ENCODE results near the gene FANK1.
"Not testable (repeated sequence)": the region's sequence is repeated elsewhere in the genome, so short reads cannot be mapped to it uniquely, and the experiment has no call there.

FANK1 gene

GRCh38 chr10:125909491-125909890 is 13.1 kb downstream of the FANK1 start:
- not testable (repeated sequence) for DNase-seq; H3K4me1 ChIP-seq (ENCODE audit: control insufficient read depth, insufficient read depth, low read length, poor library complexity, severe bottlenecking); H3K9me3 ChIP-seq (ENCODE audit: control insufficient read depth, low read length); H3K27me3 ChIP-seq (replicated peaks; ENCODE audit: control insufficient read depth, insufficient read depth, low read length, poor library complexity, severe bottlenecking); H3K4me3 ChIP-seq (ENCODE audit: insufficient read depth, low read depth, low read length, poor library complexity, severe bottlenecking); H3K36me3 ChIP-seq (ENCODE audit: control insufficient read depth, insufficient read depth, low read length); H3K27ac ChIP-seq (ENCODE audit: insufficient read depth, low read length, poor library complexity, severe bottlenecking)

DNA sequence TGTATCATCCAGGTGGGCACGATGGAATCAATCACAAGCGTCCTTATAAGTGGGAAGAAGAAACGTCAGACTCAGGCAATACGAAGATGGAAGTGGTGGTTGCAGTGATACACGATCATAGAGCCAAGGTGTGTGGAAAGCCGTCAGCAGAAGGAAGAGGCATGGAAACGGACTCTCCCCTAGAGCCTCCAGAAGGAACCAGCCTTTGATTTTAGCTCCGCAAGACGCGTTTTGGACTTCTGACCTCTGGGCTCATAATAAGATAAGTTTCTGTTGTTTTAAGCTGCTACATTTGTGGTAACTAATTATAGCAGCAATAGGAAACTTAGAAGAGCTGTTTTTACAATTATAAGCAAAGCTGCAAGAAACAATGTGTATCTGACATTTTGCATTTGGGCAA is 14.8 kb downstream of the FANK1 start:
- no peaks in the 10 kb centered on the region for H3K27me3 ChIP-seq (replicated peaks; ENCODE audit: control insufficient read depth, insufficient read depth, low read length, poor library complexity, severe bottlenecking)
- no peak for DNase-seq
- H3K36me3 ChIP-seq (ENCODE audit: control insufficient read depth, insufficient read depth, low read length), result no peaks in the 10 kb centered on the region
- H3K4me1 ChIP-seq (ENCODE audit: control insufficient read depth, insufficient read depth, low read length, poor library complexity, severe bottlenecking), result no peaks in the 10 kb centered on the region
- H3K4me3 ChIP-seq (ENCODE audit: insufficient read depth, low read depth, low read length, poor library complexity, severe bottlenecking), result no peak overlapping the region
- no peaks in the 10 kb centered on the region for H3K9me3 ChIP-seq (ENCODE audit: control insufficient read depth, low read length)
- no peak overlapping the region for H3K27ac ChIP-seq (ENCODE audit: insufficient read depth, low read length, poor library complexity, severe bottlenecking)

DNA sequence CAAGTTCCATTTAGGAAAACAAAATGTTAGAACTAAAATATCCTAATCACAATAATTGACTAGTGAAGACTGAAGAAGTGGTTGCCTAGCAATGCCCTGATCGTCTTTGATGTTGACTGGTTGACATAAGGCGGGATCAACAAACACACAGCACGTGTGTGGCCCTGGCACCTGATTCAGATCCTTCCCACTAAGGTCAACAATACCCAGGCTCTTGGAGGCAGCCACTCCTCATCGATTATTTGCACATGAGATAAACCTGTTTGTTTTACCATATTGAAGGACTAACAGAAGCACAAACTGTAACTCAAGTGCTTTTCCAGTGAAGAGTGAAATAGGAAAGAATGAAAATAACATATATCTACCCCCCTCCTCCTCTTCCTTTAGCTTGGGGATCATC is 15.6 kb downstream of the FANK1 start:
- Histone ChIP-seq H3K9me3 (ENCODE audit: control insufficient read depth, low read length) (no peaks in the 10 kb centered on the region), H3K27me3 (replicated peaks; ENCODE audit: control insufficient read depth, insufficient read depth, low read length, poor library complexity, severe bottlenecking) (no peaks in the 10 kb centered on the region), H3K4me3 (ENCODE audit: insufficient read depth, low read depth, low read length, poor library complexity, severe bottlenecking) (no peak overlapping the region), H3K36me3 (ENCODE audit: control insufficient read depth, insufficient read depth, low read length) (no peaks in the 10 kb centered on the region), H3K4me1 (ENCODE audit: control insufficient read depth, insufficient read depth, low read length, poor library complexity, severe bottlenecking) (no peaks in the 10 kb centered on the region), H3K27ac (ENCODE audit: insufficient read depth, low read length, poor library complexity, severe bottlenecking) (no peak overlapping the region)
- no peak for DNase-seq

DNA sequence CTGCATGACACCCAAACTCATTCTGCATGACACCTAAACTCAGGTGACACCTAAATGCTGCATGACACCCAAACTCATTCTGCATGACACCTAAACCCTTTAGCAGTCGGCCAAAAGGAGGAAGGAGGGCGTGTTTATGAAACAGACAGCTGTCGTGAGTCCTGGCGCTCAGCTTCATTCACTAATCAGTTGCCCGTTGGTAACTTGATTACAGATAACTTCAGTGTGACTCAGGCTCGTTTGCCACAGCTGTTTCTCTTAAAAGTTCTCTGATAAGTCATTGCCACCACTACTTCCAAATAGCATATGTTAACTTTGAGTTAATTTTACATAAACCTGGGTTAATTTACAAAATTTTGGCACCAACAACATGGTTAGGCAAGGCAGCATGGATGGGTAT is 16.9 kb downstream of the FANK1 start:
- H3K4me3 ChIP-seq (ENCODE audit: insufficient read depth, low read depth, low read length, poor library complexity, severe bottlenecking); H3K27ac ChIP-seq (ENCODE audit: insufficient read depth, low read length, poor library complexity, severe bottlenecking); H3K4me1 ChIP-seq (ENCODE audit: control insufficient read depth, insufficient read depth, low read length, poor library complexity, severe bottlenecking); H3K36me3 ChIP-seq (ENCODE audit: control insufficient read depth, insufficient read depth, low read length); H3K27me3 ChIP-seq (replicated peaks; ENCODE audit: control insufficient read depth, insufficient read depth, low read length, poor library complexity, severe bottlenecking); H3K9me3 ChIP-seq (ENCODE audit: control insufficient read depth, low read length); DNase-seq: not testable (repeated sequence)

DNA sequence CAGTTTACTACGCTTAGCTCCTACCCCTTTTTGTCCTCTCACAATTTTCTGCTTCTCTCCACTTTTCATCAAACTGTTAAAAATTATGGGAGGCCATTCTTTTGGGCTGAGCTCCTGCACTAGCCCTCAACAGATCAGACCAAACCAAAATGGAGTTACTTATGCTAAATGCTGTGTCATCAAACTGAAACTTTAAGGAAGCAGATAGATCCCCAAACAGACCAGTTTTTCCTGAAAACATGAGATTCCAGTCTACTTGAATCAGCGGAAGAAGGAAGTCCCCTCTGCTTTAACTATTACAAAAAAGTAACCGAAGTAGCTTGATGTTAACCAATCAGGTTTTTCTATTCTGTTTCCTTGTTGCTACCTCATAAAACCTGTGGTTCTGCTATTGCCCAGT is 20.6 kb downstream of the FANK1 start:
- Histone ChIP-seq H3K4me3 (ENCODE audit: insufficient read depth, low read depth, low read length, poor library complexity, severe bottlenecking) (no peak overlapping the region), H3K4me1 (ENCODE audit: control insufficient read depth, insufficient read depth, low read length, poor library complexity, severe bottlenecking) (no peaks in the 10 kb centered on the region), H3K27ac (ENCODE audit: insufficient read depth, low read length, poor library complexity, severe bottlenecking) (no peak overlapping the region), H3K27me3 (replicated peaks; ENCODE audit: control insufficient read depth, insufficient read depth, low read length, poor library complexity, severe bottlenecking) (no peaks in the 10 kb centered on the region), H3K36me3 (ENCODE audit: control insufficient read depth, insufficient read depth, low read length) (no peaks in the 10 kb centered on the region), H3K9me3 (ENCODE audit: control insufficient read depth, low read length) (no peaks in the 10 kb centered on the region)
- no peak for DNase-seq

DNA sequence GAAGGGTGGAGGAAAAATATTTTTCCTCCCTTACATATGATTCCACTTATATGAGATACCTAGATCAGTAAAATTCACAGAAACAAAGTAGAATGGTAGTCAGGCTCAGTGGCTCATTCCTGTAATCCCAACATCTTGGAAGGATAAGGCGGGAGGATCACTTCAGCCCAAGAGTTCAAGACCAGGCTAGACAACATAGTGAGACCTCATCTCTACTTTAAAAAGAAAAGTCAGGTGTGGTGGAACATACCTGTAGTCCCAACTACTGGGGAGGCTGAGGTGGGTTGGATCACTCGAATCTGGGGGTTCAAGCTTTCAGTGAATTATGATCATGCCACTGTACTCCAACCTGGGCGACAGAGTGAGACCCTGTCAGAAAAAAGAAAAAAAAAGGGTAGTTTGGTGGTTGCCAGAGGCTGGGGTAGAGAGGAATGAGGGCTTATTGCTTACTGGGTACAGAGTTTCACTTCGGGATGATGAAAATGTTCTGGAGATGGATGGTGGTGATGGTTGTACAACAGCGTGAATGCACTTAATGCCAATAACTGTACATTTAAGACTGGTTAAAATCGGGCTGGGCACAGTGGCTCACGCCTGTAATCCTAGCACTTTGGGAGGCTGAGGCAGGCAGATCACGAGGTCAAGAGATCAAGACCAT is 21.5 kb downstream of the FANK1 start:
- H3K9me3 ChIP-seq (ENCODE audit: control insufficient read depth, low read length); H3K27ac ChIP-seq (ENCODE audit: insufficient read depth, low read length, poor library complexity, severe bottlenecking); H3K27me3 ChIP-seq (replicated peaks; ENCODE audit: control insufficient read depth, insufficient read depth, low read length, poor library complexity, severe bottlenecking); H3K4me1 ChIP-seq (ENCODE audit: control insufficient read depth, insufficient read depth, low read length, poor library complexity, severe bottlenecking); H3K36me3 ChIP-seq (ENCODE audit: control insufficient read depth, insufficient read depth, low read length); H3K4me3 ChIP-seq (ENCODE audit: insufficient read depth, low read depth, low read length, poor library complexity, severe bottlenecking); DNase-seq: not testable (repeated sequence)

GRCh38 chr10:125921643-125922306 is 25.4 kb downstream of the FANK1 start:
- H3K36me3 ChIP-seq (ENCODE audit: control insufficient read depth, insufficient read depth, low read length); DNase-seq; H3K4me1 ChIP-seq (ENCODE audit: control insufficient read depth, insufficient read depth, low read length, poor library complexity, severe bottlenecking); H3K9me3 ChIP-seq (ENCODE audit: control insufficient read depth, low read length); H3K27ac ChIP-seq (ENCODE audit: insufficient read depth, low read length, poor library complexity, severe bottlenecking); H3K4me3 ChIP-seq (ENCODE audit: insufficient read depth, low read depth, low read length, poor library complexity, severe bottlenecking); H3K27me3 ChIP-seq (replicated peaks; ENCODE audit: control insufficient read depth, insufficient read depth, low read length, poor library complexity, severe bottlenecking): not testable (repeated sequence)

- Histone ChIP-seq H3K36me3 (ENCODE audit: control insufficient read depth, insufficient read depth, low read length) (no peaks in the 10 kb centered on the region), H3K27me3 (replicated peaks; ENCODE audit: control insufficient read depth, insufficient read depth, low read length, poor library complexity, severe bottlenecking) (no peaks in the 10 kb centered on the region), H3K4me3 (ENCODE audit: insufficient read depth, low read depth, low read length, poor library complexity, severe bottlenecking) (no peak overlapping the region), H3K4me1 (ENCODE audit: control insufficient read depth, insufficient read depth, low read length, poor library complexity, severe bottlenecking) (no peaks in the 10 kb centered on the region), H3K9me3 (ENCODE audit: control insufficient read depth, low read length) (no peaks in the 10 kb centered on the region), H3K27ac (ENCODE audit: insufficient read depth, low read length, poor library complexity, severe bottlenecking) (no peak overlapping the region)
- no peak for DNase-seq
These were observed 29.0 kb downstream of the FANK1 start for GRCh38 chr10:125925262-125925834.

- Histone ChIP-seq H3K36me3 (ENCODE audit: control insufficient read depth, insufficient read depth, low read length) (no peaks in the 10 kb centered on the region), H3K27me3 (replicated peaks; ENCODE audit: control insufficient read depth, insufficient read depth, low read length, poor library complexity, severe bottlenecking) (no peaks in the 10 kb centered on the region), H3K4me1 (ENCODE audit: control insufficient read depth, insufficient read depth, low read length, poor library complexity, severe bottlenecking) (no peaks in the 10 kb centered on the region), H3K27ac (ENCODE audit: insufficient read depth, low read length, poor library complexity, severe bottlenecking) (no peak overlapping the region), H3K4me3 (ENCODE audit: insufficient read depth, low read depth, low read length, poor library complexity, severe bottlenecking) (no peak overlapping the region), H3K9me3 (ENCODE audit: control insufficient read depth, low read length) (no peaks in the 10 kb centered on the region)
- DNase-seq, result no peak
These were observed 29.9 kb downstream of the FANK1 start for GRCh38 chr10:125926247-125926646.

GRCh38 chr10:125927265-125927664 is 30.9 kb downstream of the FANK1 start:
- H3K27me3 ChIP-seq (replicated peaks; ENCODE audit: control insufficient read depth, insufficient read depth, low read length, poor library complexity, severe bottlenecking), result not testable (repeated sequence)

More at GRCh38 chr10:125927265-125927664, 30.9 kb downstream of the FANK1 start:
- not testable (repeated sequence) for H3K36me3 ChIP-seq (ENCODE audit: control insufficient read depth, insufficient read depth, low read length); DNase-seq; H3K4me1 ChIP-seq (ENCODE audit: control insufficient read depth, insufficient read depth, low read length, poor library complexity, severe bottlenecking); H3K27ac ChIP-seq (ENCODE audit: insufficient read depth, low read length, poor library complexity, severe bottlenecking); H3K4me3 ChIP-seq (ENCODE audit: insufficient read depth, low read depth, low read length, poor library complexity, severe bottlenecking); H3K9me3 ChIP-seq (ENCODE audit: control insufficient read depth, low read length)
